ENCODE results near the gene SLC16A7. TPM values are rescaled to one million over a fixed set of nuclear protein-coding genes. Genes with fewer than 3 reads are reported as not detected.

SLC16A7 gene
- total and polyA plus RNA-seq, 9 of the 15 experiments (the other 6 are each of a cell fraction or from before 2014, with no cell fraction given), result 0.18 TPM; not detected in 8

- TF ChIP-seq, protein P1, sequence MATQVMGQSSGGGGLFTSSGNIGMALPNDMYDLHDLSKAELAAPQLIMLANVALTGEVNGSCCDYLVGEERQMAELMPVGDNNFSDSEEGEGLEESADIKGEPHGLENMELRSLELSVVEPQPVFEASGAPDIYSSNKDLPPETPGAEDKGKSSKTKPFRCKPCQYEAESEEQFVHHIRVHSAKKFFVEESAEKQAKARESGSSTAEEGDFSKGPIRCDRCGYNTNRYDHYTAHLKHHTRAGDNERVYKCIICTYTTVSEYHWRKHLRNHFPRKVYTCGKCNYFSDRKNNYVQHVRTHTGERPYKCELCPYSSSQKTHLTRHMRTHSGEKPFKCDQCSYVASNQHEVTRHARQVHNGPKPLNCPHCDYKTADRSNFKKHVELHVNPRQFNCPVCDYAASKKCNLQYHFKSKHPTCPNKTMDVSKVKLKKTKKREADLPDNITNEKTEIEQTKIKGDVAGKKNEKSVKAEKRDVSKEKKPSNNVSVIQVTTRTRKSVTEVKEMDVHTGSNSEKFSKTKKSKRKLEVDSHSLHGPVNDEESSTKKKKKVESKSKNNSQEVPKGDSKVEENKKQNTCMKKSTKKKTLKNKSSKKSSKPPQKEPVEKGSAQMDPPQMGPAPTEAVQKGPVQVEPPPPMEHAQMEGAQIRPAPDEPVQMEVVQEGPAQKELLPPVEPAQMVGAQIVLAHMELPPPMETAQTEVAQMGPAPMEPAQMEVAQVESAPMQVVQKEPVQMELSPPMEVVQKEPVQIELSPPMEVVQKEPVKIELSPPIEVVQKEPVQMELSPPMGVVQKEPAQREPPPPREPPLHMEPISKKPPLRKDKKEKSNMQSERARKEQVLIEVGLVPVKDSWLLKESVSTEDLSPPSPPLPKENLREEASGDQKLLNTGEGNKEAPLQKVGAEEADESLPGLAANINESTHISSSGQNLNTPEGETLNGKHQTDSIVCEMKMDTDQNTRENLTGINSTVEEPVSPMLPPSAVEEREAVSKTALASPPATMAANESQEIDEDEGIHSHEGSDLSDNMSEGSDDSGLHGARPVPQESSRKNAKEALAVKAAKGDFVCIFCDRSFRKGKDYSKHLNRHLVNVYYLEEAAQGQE (IDR thresholded peaks at IDR 0.05; ENCODE audit: borderline replicate concordance), result no peak
- TF ChIP-seq, protein P1 (CRISPR knock-in tag; IDR thresholded peaks at IDR 0.05; ENCODE audit: low read depth), result no peak
- no peak for TF ChIP-seq CGGBP1 (CRISPR knock-in tag; IDR thresholded peaks at IDR 0.05)
These were observed 76.4 kb downstream of the SLC16A7 start (continued) for GRCh38 chr12:59672273-59672672.
